GM18502 (cell line): ENCODE results near the gene FBXO21.
"Not testable (repeated sequence)": the region's sequence is repeated elsewhere in the genome, so short reads cannot be mapped to it uniquely, and the experiment has no call there.

ENCODE experiments used
- ATAC-seq: cut with Tn5 transposase; IDR thresholded peaks from one replicate; pipeline ENCODE4 v1.9.1; 2021; ENCODE audit warnings: mild to moderate bottlenecking; ENCODE audit not compliant: unreplicated experiment, poor library complexity

The FBXO21 gene, protein sequence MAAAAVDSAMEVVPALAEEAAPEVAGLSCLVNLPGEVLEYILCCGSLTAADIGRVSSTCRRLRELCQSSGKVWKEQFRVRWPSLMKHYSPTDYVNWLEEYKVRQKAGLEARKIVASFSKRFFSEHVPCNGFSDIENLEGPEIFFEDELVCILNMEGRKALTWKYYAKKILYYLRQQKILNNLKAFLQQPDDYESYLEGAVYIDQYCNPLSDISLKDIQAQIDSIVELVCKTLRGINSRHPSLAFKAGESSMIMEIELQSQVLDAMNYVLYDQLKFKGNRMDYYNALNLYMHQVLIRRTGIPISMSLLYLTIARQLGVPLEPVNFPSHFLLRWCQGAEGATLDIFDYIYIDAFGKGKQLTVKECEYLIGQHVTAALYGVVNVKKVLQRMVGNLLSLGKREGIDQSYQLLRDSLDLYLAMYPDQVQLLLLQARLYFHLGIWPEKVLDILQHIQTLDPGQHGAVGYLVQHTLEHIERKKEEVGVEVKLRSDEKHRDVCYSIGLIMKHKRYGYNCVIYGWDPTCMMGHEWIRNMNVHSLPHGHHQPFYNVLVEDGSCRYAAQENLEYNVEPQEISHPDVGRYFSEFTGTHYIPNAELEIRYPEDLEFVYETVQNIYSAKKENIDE

GRCh38 chr12:117190210-117190781 is at the start of gene FBXO21:
Gene FBXO21 (minus strand): TSS chr12:117190470. CDS start chr12:117190456, 14 bp downstream.
- peak; percentile 94 for ATAC-seq

DNA sequence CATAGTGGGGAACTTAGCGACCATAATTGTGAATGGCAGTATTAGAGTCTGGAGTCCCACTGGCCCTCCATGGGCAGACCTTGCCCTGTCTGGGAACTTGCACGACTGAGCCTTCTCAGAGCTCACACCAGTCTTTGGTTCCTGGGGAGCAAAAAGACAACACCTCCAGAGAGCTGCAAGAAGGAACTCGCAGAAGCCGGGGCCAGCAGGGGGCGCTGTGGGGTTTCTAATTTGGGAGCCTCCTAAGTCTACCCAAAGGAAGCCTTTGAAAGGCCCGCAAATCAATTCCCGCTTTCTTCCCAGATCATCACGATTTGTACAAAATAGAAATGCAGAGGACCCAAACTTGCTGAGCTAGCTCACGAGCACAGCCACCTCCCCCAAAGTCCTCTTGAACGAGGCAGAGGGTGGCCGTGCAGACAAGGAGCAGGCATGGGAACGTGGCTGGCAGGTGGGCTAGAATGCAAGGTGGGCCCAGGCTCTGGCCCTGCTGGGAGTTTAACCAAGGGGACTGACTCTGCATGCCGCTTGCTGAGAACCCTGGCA is 46.3 kb upstream of the FBXO21 start:
- no peak for ATAC-seq

GRCh38 chr12:117235261-117235660 is 45.0 kb upstream of the FBXO21 start:
- no peak for ATAC-seq

DNA sequence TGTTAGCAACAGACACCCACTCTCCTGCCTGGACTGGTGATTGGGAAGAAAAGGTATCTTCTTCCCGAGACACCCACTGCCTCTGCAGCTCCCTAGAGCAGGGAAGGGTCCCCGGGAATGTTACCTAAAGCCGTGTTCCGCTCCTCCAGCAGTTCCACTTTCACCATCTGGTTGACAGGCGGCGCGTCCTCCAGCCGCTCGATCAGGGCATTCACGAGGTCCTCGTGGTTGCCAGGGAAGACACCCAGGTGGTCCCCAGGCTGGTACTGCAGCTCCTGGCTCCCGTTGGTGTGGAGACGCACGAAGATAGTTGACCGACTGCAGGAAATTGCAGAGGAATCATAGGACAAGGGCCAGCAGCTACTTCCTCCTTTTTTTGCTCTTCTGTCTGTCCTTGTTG is 44.2 kb upstream of the FBXO21 start:
- ATAC-seq: no peak

DNA sequence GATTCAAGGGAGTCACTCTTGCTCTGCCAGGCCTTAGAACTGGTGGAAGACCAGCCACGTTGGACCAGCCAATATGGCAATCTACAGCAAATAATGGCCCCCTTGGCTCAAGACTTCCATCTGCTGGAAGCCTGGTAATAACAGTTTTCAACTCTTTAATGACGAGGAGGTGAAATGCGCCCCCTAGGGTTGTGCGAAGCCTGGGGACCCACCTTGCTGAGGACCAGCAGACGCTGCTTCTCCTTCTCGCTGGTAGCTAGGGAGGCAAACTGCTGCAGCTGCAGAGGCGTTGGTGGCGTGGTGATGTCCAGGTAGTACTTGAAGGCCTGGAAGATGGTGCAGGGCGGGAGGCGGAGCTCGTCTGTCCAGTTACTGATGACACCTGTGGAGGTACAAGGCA is 41.5 kb upstream of the FBXO21 start:
- no peak for ATAC-seq

DNA sequence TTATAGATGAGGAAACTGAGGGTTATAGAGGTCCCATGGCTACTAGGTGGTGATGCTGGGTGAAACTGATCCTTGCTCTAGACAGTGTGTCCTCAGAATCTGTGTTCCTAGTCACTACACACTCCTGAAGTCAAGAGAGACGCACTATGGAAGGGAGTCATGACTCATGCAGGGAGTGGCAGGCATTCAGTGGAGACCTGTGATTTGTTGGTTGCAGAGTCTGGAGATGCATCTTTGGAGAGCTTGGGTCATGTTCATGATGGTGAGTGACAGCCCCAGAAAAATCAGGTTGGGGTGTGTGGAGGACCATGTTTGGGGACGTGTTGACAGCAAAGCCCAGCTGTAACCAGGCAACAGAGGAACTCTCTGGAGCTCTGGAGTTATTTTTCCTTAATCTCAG is 38.0 kb upstream of the FBXO21 start:
- no peak for ATAC-seq

DNA sequence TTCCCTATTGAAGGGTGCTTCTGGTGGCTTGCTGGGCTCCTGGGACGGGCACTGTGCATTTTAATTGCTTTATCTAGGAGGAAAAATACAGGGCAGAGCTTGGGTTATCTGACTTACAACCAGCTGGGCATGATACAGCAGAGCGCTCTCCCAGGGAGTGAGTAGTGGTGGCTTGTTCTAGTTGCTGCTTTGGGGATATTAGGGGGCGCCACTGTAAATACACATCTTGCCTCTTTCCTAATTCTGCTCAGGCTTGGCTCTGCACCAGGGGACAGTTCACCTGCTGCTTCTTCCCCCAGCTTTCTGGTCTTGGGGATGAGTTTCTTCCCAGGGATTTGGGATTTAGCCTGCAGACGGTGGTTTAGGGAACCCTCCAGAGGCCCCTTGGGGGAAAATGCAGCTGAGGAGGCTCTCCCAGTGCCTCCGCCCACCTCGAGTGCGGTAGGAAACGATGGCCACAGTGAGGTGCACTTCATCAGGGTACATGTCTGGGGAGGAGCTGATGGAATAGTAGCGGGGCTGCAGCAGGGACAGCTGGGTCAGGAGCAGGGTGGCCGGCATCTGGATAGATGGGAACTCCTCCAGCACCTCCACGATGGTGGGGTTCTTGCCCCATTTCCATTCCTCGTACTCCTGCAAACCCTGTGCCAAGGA is 36.9 kb upstream of the FBXO21 start:
- ATAC-seq: no peak

GRCh38 chr12:117226505-117226904 is 36.2 kb upstream of the FBXO21 start:
- ATAC-seq: no peak

DNA sequence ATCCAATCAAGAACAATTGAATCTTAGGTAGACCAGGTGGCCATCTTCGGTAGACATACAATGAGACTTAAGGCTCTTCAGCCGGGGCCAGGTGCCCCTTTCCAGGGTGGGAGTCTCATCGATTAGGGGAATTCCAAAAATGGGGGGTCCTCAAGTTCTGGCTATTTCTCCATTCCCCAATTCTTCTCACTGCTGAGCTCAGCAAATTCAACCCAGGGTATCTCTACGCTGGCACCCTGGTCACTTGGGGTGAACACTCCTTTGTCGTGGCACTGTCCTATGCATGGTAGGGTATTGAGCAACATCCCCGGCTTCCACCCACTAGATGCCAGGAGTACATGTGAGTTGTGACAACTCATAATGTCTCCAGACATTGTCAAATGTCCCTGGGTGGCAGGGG is 34.9 kb upstream of the FBXO21 start:
- no peak for ATAC-seq

DNA sequence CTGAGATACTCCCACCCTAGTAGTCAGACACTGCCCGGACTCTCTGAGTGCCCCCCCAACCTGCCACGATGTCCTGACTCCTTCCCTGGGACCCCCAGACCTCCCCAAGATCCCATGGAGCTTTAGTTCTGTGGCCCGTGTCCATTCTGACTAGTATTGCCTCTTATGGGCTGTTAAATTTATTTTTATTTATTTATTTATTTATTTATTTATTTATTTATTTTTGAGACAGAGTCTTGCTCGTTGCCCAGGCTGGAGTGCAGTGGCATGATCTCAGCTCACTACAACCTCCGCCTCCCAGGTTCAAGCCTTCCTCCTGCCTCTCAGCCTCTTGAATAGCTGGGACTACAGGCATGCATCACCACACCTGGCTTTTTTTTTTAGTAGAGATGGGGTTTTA is 30.7 kb upstream of the FBXO21 start:
- not testable (repeated sequence) for ATAC-seq

DNA sequence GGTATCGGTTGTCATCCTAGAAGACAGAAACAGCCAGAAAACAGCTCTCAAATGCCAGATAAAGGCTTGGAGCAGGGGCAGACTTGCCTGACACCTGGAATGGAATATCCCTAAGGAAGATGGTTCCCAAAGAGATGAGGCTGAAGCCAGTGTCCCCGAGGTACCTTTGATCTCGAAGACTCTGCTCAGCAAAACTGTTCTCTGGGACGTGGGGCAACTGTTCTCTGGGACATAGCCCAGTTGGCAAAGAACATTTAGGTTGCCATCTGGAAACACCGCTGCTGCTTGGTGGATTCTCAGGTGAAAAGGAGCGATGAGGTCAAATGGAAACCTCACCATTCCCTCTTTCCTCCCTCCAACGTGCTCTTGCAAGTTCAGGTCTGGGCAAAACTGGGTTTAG is 27.9 kb upstream of the FBXO21 start:
- ATAC-seq: no peak

DNA sequence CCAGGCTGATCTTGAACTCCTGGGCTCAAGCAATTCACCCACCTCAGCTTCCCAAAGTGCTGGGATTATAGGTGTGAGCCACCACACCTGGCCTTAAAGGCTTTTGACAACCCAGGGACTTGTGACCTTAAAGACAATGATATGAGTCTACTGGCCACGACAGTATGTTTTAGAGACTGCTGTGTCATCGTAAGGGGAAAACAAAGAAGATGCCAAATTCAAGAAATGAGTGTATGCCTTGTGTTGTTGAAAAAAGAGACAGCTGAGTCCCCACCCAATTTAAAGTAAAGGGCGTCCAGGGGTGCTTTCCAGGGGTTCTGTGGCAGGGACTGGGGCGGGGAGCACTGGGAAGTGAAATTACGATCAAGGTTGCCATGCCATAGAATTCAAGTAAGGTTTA is 26.4 kb upstream of the FBXO21 start:
- ATAC-seq: no peak

DNA sequence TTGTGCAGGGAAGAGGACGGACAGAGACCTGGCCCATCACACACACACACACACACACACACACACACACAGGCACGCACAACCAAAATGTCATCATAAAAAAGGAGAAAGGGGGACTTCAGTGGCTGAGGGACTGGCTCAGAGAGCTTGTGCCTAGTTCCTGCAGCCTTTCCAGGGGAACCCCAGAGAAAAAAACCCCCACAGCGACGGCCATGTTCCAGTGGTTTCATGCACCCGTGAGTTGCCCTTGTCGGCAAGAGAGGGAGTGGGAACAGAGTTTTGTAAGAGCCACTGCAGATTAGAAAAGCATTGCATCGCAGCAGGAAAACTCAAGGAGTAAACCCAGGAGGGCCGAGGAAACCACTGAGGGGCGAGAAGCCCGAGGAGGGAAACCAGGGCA is 24.5 kb upstream of the FBXO21 start:
- ATAC-seq: no peak

- ATAC-seq: no peak
Measured at GRCh38 chr12:117213295-117213808, 23.1 kb upstream of the FBXO21 start.

DNA sequence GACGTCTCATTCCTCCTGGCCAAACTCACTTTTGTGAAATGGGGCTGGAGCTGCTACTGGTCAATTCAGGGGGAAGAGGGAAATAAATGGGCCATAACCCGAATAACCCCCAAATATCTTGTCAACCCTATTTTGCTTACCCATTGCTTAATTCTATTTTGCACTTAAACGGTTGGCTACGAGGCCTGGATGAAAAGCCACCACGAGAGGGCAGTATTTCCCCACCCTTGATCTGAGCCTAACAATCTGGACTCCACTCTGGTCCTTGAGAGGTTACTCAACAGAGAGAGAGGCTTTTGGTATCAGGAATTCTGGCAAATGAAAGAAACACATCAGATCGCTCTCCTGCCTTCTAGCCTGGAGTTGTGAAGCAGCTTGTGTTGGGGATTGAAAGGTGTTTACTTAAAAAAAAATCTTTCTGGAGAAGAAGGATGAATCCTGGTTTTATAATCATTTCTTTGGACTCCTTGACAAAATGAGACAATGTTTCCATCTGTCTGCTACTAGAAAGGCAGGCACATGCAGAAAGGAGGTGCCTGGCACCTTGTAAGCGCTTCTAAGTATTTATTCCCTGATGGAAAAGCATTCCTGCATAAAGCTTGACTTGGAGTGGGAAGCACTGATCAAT is 22.4 kb upstream of the FBXO21 start:
- ATAC-seq: no peak

DNA sequence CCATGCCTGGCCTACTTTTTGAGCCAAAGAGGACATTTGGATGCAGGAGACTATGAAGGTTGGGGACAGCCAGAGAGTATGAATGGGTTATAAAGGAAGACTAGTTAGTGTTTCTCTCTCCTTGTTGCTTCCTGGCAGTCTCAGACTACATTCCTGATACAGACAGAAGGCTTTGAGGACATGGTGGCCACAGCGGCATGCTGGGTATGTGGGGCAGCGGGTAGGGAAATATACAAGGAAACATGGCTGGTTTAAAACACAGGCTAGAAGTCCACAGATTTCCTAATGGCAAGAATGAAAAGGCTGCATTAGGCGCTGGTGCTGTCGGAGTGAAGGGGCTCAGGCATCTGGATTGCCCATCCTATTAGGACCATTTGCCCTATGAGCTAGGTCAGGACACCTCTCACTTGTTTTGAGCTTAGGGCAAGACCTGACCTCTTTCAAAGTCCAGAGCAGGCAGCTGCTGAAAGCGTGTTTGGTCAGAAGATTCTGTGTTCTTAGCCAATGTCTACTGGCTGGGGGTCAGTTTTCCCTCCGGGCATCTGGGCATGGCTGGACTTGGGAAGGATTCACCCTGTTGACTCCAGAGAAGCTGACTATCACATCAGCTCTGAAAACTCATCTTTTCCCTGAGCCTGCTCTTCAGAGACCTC is 20.1 kb upstream of the FBXO21 start:
- no peak for ATAC-seq

DNA sequence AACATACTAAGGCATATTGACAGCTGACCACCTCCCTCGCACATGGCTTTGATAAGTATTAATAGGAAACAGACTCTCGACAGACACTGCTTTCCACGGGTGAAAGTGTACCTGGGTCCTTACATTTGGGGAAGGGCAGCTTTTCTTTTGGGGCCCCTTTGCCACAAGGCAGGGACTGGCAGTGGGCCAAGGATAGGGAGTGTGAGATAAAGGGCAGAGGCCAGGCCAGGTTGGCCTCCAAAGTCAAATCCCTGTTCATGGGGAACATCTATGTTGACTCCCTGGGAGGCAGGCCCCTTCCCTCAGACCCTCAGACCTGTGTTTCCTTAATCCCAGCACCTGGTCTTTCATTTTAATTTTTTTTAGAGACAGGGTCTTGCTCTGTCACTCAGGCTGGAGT is 19.4 kb upstream of the FBXO21 start:
- ATAC-seq: no peak

DNA sequence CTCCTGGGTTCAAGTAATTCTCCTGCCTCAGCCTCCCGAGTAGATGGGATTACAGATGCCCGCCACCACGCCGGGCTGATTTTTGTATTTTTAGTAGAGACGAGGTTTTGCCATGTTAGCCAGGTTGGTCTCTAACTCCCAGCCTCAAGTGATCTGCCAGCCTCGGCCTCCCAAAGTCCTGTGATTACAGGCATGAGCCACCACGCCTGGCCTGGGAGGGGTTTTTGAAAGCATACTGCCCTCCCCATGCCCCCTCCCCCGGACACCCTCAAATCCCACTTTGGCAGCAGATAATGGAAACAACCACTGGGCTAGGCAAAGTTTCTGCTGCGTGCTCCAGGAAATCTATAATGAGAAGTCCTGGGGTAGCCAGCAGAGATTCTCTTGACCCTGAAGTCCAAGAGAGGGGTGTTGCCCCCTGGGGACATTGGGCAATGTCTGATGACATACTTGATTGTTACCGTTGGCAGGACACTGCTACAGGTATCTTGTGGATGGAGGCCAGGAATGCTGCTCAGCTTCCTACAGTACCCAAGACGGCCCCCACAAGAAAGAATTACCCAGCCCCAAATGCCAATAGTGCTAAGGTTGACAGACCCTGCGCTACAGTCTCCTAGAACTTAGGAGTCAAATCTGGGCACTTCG is 18.7 kb upstream of the FBXO21 start:
- no peak for ATAC-seq

- ATAC-seq: no peak
Measured at GRCh38 chr12:117208206-117208605, 17.9 kb upstream of the FBXO21 start.
